ENCODE results near the gene FRAS1. TPM values are rescaled to one million over a fixed set of nuclear protein-coding genes. Genes with fewer than 3 reads are reported as not detected.

Gene FRAS1
- total RNA-seq, 2 donors from 2014 or later, result 6.4 to 11.0 TPM

DNA sequence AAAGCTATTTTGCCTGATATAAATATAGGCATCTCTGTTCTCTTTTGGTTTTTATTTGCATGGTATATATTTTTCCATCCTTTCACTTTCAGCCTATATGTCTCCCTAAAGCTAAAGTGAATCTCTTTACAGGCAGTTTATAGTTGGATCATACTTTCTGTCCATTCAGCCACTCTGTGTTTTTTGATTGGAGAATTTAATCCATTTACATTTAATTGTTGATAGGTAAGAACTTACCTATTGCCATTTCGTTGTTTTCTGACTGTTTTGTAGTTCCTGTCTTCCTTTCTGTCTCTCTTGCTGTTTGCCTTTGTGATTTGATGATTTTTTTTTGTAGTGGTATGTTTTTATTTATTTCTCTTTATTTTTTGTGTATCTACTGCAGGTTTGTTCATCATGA is 338.5 kb downstream of the FRAS1 start:
- TF ChIP-seq, protein P1, sequence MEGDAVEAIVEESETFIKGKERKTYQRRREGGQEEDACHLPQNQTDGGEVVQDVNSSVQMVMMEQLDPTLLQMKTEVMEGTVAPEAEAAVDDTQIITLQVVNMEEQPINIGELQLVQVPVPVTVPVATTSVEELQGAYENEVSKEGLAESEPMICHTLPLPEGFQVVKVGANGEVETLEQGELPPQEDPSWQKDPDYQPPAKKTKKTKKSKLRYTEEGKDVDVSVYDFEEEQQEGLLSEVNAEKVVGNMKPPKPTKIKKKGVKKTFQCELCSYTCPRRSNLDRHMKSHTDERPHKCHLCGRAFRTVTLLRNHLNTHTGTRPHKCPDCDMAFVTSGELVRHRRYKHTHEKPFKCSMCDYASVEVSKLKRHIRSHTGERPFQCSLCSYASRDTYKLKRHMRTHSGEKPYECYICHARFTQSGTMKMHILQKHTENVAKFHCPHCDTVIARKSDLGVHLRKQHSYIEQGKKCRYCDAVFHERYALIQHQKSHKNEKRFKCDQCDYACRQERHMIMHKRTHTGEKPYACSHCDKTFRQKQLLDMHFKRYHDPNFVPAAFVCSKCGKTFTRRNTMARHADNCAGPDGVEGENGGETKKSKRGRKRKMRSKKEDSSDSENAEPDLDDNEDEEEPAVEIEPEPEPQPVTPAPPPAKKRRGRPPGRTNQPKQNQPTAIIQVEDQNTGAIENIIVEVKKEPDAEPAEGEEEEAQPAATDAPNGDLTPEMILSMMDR (IDR thresholded peaks at IDR 0.05), result no peak
- no peak for TF ChIP-seq POLR2AphosphoS5 (IDR thresholded peaks at IDR 0.05)
- TF ChIP-seq POLR2A (IDR thresholded peaks at IDR 0.05), result no peak
- intact Hi-C loops (cut with DNase I), result no loop called here
- Histone ChIP-seq H3K4me3 (no peak overlapping the region), H3K9me3 (no peaks in the 10 kb centered on the region), H3K27ac (no peak overlapping the region), H3K36me3 (no peaks in the 10 kb centered on the region), H3K4me1 (replicated peaks) (no peaks in the 10 kb centered on the region), H3K27me3 (replicated peaks; ENCODE audit: insufficient read depth) (no peaks in the 10 kb centered on the region)
- WGBS, result 84% methylated on average over 1 of the region's 1 CpG
- no peak for DNase-seq (ENCODE audit: low spot score)

DNA sequence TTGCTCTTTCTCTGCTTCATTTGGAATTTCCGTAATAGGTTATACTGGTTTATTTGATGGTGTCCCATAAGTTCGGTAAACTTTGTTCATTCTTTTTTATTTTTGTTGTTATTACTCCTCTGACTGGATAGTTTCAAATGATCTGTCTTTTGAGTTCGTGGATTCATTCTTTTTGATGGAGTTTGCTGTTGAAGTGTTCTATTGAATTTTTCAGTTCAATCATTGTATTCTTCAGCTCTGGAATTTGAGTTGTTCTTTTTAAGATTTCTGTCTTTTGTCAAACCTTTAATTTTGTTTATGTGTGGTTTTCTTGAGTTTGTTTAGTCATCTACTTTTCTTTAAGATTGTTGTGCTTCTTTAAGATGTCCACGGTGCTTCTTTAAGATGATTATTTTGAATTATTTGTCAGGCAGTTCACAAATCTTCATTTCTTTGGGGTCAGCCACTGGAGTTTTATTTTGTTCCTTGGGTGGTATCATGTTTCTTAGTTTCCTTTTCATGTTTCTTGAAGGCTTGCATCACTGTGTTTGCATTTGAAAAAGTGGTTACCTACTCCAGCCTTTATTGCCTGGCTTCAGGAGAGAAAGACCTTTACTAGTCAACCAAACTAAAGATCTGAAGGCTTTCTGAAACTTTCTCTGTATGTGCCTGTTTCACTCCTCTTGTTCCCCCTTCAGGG is 339.6 kb downstream of the FRAS1 start:
- H3K4me3 ChIP-seq, result no peak overlapping the region
- no peaks in the 10 kb centered on the region for H3K36me3 ChIP-seq
- 91% methylated on average over 4 of the region's 4 CpGs for WGBS
- no peak for DNase-seq (ENCODE audit: low spot score)
- no peaks in the 10 kb centered on the region for H3K9me3 ChIP-seq
- H3K27me3 ChIP-seq (replicated peaks; ENCODE audit: insufficient read depth), result no peaks in the 10 kb centered on the region
- no peak overlapping the region for H3K27ac ChIP-seq
- TF ChIP-seq, protein P1 (IDR thresholded peaks at IDR 0.05), result no peak
- TF ChIP-seq POLR2AphosphoS5 (IDR thresholded peaks at IDR 0.05) (no peak), POLR2A (IDR thresholded peaks at IDR 0.05) (no peak)
- intact Hi-C loops (cut with DNase I), result no loop called here
- no peaks in the 10 kb centered on the region for H3K4me1 ChIP-seq (replicated peaks)

DNA sequence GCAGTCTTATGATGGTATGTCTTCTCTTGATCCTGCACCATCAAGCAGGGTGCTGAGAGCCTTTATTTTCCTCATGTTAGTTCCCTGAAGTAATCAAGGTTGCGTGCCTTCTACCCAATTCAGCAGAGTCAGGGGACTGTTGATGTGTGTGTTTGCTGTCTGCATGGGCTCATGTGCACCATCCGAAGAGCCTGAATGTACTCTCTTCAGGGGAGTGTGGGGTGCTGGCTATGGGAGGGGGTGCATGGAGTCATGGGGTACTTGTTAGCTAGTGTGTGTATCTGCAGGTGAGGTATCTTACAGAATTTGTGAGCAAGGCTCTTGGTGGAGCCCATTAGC is 340.1 kb downstream of the FRAS1 start:
- intact Hi-C loops (cut with DNase I), result no loop called here
- 100% methylated on average over 2 of the region's 2 CpGs for WGBS
- H3K9me3 ChIP-seq, result no peaks in the 10 kb centered on the region
- DNase-seq (ENCODE audit: low spot score), result no peak
- H3K27me3 ChIP-seq (replicated peaks; ENCODE audit: insufficient read depth), result no peaks in the 10 kb centered on the region
- no peak overlapping the region for H3K27ac ChIP-seq
- TF ChIP-seq, protein P1 (IDR thresholded peaks at IDR 0.05), result no peak
- TF ChIP-seq POLR2A (IDR thresholded peaks at IDR 0.05) (no peak), POLR2AphosphoS5 (IDR thresholded peaks at IDR 0.05) (no peak)
- no peak overlapping the region for H3K4me3 ChIP-seq
- no peaks in the 10 kb centered on the region for H3K36me3 ChIP-seq
- no peaks in the 10 kb centered on the region for H3K4me1 ChIP-seq (replicated peaks)

DNA sequence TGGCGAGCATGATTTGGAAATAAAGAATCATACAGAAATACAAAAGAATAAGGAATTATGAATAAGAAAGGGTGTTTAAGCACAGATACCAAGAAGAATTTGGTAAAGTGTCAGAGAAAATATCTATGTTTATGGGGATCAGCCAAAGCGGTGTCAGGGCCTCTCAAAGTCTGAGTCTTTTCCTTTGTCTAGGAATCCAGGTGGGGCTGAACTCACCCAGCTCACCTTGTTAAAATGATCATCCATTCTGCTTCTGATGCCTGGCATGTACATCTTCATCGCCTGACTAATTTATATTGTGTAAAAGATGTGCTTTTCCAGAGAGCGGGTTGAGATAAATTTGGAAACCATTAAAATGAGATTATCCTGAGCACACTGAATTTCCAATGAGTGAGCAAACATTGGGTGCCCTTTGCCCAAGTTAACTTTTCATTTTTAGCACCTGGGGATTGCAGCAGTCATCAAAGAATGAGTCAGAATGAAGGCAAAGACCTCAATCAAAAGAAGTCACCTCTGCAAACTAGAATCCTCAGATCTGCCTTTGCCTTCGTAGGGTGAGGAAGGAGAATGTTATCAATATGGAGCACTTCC is 352.6 kb downstream of the FRAS1 start:
- Histone ChIP-seq H3K27ac (no peak overlapping the region), H3K4me3 (no peak overlapping the region), H3K36me3 (no peaks in the 10 kb centered on the region), H3K27me3 (replicated peaks; ENCODE audit: insufficient read depth) (no peaks in the 10 kb centered on the region), H3K9me3 (no peaks in the 10 kb centered on the region), H3K4me1 (replicated peaks) (no peaks in the 10 kb centered on the region)
- TF ChIP-seq POLR2AphosphoS5 (IDR thresholded peaks at IDR 0.05) (no peak), POLR2A (IDR thresholded peaks at IDR 0.05) (no peak)
- TF ChIP-seq, protein P1 (IDR thresholded peaks at IDR 0.05), result no peak
- no peak for DNase-seq (ENCODE audit: low spot score)
- intact Hi-C loops (cut with DNase I), result no loop called here
- 97% methylated on average over 5 of the region's 5 CpGs for WGBS

DNA sequence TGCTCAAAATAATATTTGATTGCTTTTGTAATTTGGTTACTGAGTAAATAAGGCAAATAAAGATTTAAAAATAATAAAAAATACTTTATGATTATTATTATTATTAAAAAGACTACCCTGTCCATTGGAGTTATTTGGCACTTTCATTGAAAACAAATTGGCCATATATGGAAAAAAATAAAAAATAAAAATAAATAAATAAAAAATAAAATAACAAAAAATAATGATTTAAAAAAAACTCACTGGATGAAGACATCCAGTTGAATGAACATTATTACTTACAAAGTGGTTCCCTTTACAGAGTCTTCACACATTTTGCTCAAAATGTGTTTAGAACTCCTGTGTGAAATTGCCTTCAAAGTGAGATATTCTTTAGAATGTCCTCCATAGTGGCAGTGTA is 353.1 kb downstream of the FRAS1 start:
- no peaks in the 10 kb centered on the region for H3K4me1 ChIP-seq (replicated peaks)
- H3K9me3 ChIP-seq, result no peaks in the 10 kb centered on the region
- no peaks in the 10 kb centered on the region for H3K36me3 ChIP-seq
- intact Hi-C loops (cut with DNase I), result no loop called here
- H3K4me3 ChIP-seq, result no peak overlapping the region
- H3K27me3 ChIP-seq (replicated peaks; ENCODE audit: insufficient read depth), result no peaks in the 10 kb centered on the region
- no peak overlapping the region for H3K27ac ChIP-seq
- DNase-seq (ENCODE audit: low spot score), result no peak
- TF ChIP-seq, protein P1 (IDR thresholded peaks at IDR 0.05), result no peak
- no peak for TF ChIP-seq POLR2AphosphoS5 (IDR thresholded peaks at IDR 0.05)
- no peak for TF ChIP-seq POLR2A (IDR thresholded peaks at IDR 0.05)

Data from prostate gland (tissue), 2 donors.